SK-N-SH (cell line): ENCODE data around the gene IRF2BPL.

Source experiments
- MXI1 ChIP-seq: IDR thresholded peaks from 2 replicates; pipeline ENCODE4 v1.6.1; 2012; ENCODE audit warnings: mild to moderate bottlenecking, low read depth, low read length, improper control_type of control experiment
- TCF12 ChIP-seq: IDR thresholded peaks from 2 replicates; pipeline ENCODE4 v1.4.0; 2012
- TEAD4 ChIP-seq: IDR thresholded peaks from 2 replicates; pipeline ENCODE4 v1.4.0; 2012; ENCODE audit warnings: mild to moderate bottlenecking, borderline replicate concordance; ENCODE audit not compliant: insufficient read depth
- TF ChIP-seq, protein P1 (sequence below): IDR thresholded peaks from 2 replicates; pipeline ENCODE4 v1.4.0; 2012; ENCODE audit warnings: low read depth, borderline replicate concordance
- TF ChIP-seq, protein P2 (sequence below): fragments of 200-600 bp; sonication (generic); IDR thresholded peaks from 2 replicates; pipeline ENCODE4 v1.6.1; 2017; ENCODE audit warnings: antibody characterized with exemption, mild to moderate bottlenecking, moderate library complexity

DNA sequence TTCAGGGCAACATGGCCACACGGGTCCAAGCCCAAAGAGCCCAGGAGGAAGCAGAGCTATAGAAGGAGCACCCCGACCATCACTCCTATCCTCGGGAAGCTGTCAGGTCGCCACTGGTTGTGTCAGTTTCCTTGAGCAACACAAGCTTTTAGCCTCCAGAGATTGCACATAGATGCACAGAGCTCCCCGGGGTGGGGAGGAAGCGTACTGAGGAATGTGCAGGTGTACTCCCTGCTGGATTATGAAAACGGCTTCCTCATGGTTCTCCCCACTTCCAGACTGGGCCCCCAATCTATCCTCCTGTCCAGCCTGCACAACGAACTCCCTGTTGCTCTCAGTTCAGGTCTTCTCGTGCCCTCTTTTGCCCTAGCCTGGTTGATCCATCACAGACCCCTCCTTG is 30.3 kb upstream of the IRF2BPL start:
- no peak for TF ChIP-seq TEAD4
- TF ChIP-seq TCF12: no peak
- TF ChIP-seq, protein P1, sequence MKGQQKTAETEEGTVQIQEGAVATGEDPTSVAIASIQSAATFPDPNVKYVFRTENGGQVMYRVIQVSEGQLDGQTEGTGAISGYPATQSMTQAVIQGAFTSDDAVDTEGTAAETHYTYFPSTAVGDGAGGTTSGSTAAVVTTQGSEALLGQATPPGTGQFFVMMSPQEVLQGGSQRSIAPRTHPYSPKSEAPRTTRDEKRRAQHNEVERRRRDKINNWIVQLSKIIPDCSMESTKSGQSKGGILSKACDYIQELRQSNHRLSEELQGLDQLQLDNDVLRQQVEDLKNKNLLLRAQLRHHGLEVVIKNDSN: no peak
- TF ChIP-seq, protein P2, sequence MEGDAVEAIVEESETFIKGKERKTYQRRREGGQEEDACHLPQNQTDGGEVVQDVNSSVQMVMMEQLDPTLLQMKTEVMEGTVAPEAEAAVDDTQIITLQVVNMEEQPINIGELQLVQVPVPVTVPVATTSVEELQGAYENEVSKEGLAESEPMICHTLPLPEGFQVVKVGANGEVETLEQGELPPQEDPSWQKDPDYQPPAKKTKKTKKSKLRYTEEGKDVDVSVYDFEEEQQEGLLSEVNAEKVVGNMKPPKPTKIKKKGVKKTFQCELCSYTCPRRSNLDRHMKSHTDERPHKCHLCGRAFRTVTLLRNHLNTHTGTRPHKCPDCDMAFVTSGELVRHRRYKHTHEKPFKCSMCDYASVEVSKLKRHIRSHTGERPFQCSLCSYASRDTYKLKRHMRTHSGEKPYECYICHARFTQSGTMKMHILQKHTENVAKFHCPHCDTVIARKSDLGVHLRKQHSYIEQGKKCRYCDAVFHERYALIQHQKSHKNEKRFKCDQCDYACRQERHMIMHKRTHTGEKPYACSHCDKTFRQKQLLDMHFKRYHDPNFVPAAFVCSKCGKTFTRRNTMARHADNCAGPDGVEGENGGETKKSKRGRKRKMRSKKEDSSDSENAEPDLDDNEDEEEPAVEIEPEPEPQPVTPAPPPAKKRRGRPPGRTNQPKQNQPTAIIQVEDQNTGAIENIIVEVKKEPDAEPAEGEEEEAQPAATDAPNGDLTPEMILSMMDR: no peak
- TF ChIP-seq MXI1: no peak
